ENCODE data around the gene TOMM7.

- no peak for TF ChIP-seq POLR2A (IDR thresholded peaks at IDR 0.05; ENCODE audit: low read depth, low read length)
- no peak for TF ChIP-seq POLR2AphosphoS5 (IDR thresholded peaks at IDR 0.05; ENCODE audit: low read depth, low read length)
- TF ChIP-seq TAF1 (IDR thresholded peaks at IDR 0.05; ENCODE audit: low read depth, low read length): no peak
These were observed 49.8 kb downstream of the TOMM7 start for GRCh38 chr7:22772885-22773284.
